GM12892 (cell line): ENCODE results near the gene GAS2.

Experiments used
- DNase-seq: peaks from one replicate; pipeline ENCODE4 v3.0.0; 2011; ENCODE audit not compliant: insufficient read length
- FAIRE-seq: peaks from 2 replicates; lab custom pipeline; 2011; peaks lifted over from hg19 to GRCh38; lab: Jason Lieb, UNC
- POLR2A ChIP-seq: IDR thresholded peaks from 2 replicates; pipeline ENCODE4 v1.6.1; 2011; ENCODE audit warnings: low read depth, low read length, control low read depth
- POLR2AphosphoS5 ChIP-seq: IDR thresholded peaks from 2 replicates; pipeline ENCODE4 v1.6.1; 2011; ENCODE audit warnings: low read depth, low read length, control low read depth
- TAF1 ChIP-seq: IDR thresholded peaks from 2 replicates; pipeline ENCODE4 v1.6.1; 2011; ENCODE audit warnings: low read depth, mild to moderate bottlenecking, control low read depth, low read length, borderline replicate concordance

GAS2 gene

GRCh38 chr11:22674470-22675439 is 8.3 kb downstream of the GAS2 start:
- FAIRE-seq = peak; percentile 36
- no peak for DNase-seq
- no peak for TF ChIP-seq POLR2A
- no peak for TF ChIP-seq POLR2AphosphoS5
- no peak for TF ChIP-seq TAF1

GRCh38 chr11:22677153-22677903 is 10.9 kb downstream of the GAS2 start:
- TF ChIP-seq TAF1 = no peak
- no peak for TF ChIP-seq POLR2A
- TF ChIP-seq POLR2AphosphoS5 = no peak
- FAIRE-seq = no peak
- DNase-seq = no peak

GRCh38 chr11:22680628-22681027 is 14.2 kb downstream of the GAS2 start:
- FAIRE-seq (peak; percentile 69), DNase-seq (no peak)
- TF ChIP-seq POLR2A (no peak), POLR2AphosphoS5 (no peak), TAF1 (no peak)

- FAIRE-seq (no peak), DNase-seq (no peak)
- no peak for TF ChIP-seq POLR2A
- TF ChIP-seq TAF1 = no peak
- TF ChIP-seq POLR2AphosphoS5 = no peak
Measured at GRCh38 chr11:22681281-22681812, 14.9 kb downstream of the GAS2 start.

GRCh38 chr11:22684082-22684481 is 17.7 kb downstream of the GAS2 start:
- no peak for TF ChIP-seq POLR2A
- no peak for TF ChIP-seq TAF1
- no peak for TF ChIP-seq POLR2AphosphoS5
- FAIRE-seq (no peak), DNase-seq (no peak)

GRCh38 chr11:22685111-22685510 is 18.7 kb downstream of the GAS2 start:
- FAIRE-seq = no peak
- no peak for DNase-seq

GRCh38 chr11:22688914-22689313 is 22.5 kb downstream of the GAS2 start:
- no peak for TF ChIP-seq POLR2AphosphoS5
- TF ChIP-seq POLR2A = no peak
- no peak for TF ChIP-seq TAF1
- no peak for DNase-seq
- no peak for FAIRE-seq

More at GRCh38 chr11:22685111-22685510, 18.7 kb downstream of the GAS2 start:
- TF ChIP-seq TAF1 (no peak), POLR2AphosphoS5 (no peak), POLR2A (no peak)

- no peak for FAIRE-seq
- TF ChIP-seq POLR2A (no peak), POLR2AphosphoS5 (no peak), TAF1 (no peak)
- no peak for DNase-seq
Measured at GRCh38 chr11:22690257-22690656, 23.8 kb downstream of the GAS2 start.

- TF ChIP-seq POLR2A (no peak), POLR2AphosphoS5 (no peak), TAF1 (no peak)
- no peak for FAIRE-seq
- DNase-seq = no peak
Measured at GRCh38 chr11:22690871-22691270, 24.5 kb downstream of the GAS2 start.

GRCh38 chr11:22699388-22699787 is 33.0 kb downstream of the GAS2 start:
- no peak for FAIRE-seq
- TF ChIP-seq TAF1 (no peak), POLR2AphosphoS5 (no peak), POLR2A (no peak)
- no peak for DNase-seq

GRCh38 chr11:22702031-22702430 is 35.6 kb downstream of the GAS2 start:
- FAIRE-seq (no peak), DNase-seq (no peak)
- TF ChIP-seq POLR2A = no peak
- TF ChIP-seq POLR2AphosphoS5 = no peak
- TF ChIP-seq TAF1 = no peak

GRCh38 chr11:22703040-22703439 is 36.6 kb downstream of the GAS2 start:
- no peak for DNase-seq
- no peak for FAIRE-seq

More at GRCh38 chr11:22703040-22703439, 36.6 kb downstream of the GAS2 start:
- no peak for TF ChIP-seq POLR2AphosphoS5
- TF ChIP-seq POLR2A = no peak
- no peak for TF ChIP-seq TAF1
